Activated CD4-positive, alpha-beta T cell treated with anti-CD3 and anti-CD28 coated beads for 36 hours (primary cell): ENCODE results near the gene PGBD5. TPM values are rescaled to one million over a fixed set of nuclear protein-coding genes. Genes with fewer than 3 reads are reported as not detected.

ENCODE experiments used
- ATAC-seq: fragments of 200-7000 bp; cut with Tn5 transposase; one replicate; pipeline ENCODE4 v1.10.0; 2021; ENCODE audit warnings: mild to moderate bottlenecking, moderate library complexity
- CTCF ChIA-PET: fragments of 350-600 bp; sonication (Branson Sonifier 250); formaldehyde crosslinking; loops from one replicate; lab custom pipeline; 2021; ENCODE audit warnings: antibody characterized with exemption; lab: Charles Lee
- POLR2A ChIA-PET: fragments of 350-600 bp; sonication (Branson Sonifier 250); formaldehyde crosslinking; loops from one replicate; lab custom pipeline; 2021; ENCODE audit warnings: antibody characterized with exemption, inconsistent platforms; lab: Charles Lee
- DNase-seq: peaks from one replicate; pipeline ENCODE4 v3.0.0-alpha.2; 2020
- H3K27ac Mint-ChIP-seq: one replicate; pipeline ENCODE4 v1.8.0; 2021; ENCODE audit warnings: mixed read lengths
- H3K27me3 Mint-ChIP-seq: one replicate; pipeline ENCODE4 v1.8.0; 2021; ENCODE audit warnings: mixed read lengths
- H3K36me3 Mint-ChIP-seq: one replicate; pipeline ENCODE4 v1.8.0; 2021; ENCODE audit warnings: low read depth, mixed read lengths
- H3K4me1 Mint-ChIP-seq: one replicate; pipeline ENCODE4 v1.8.0; 2021; ENCODE audit warnings: mixed read lengths
- H3K4me3 Mint-ChIP-seq: one replicate; pipeline ENCODE4 v1.8.0; 2021; ENCODE audit warnings: mild to moderate bottlenecking, moderate library complexity, mixed read lengths
- H3K9me3 Mint-ChIP-seq: one replicate; pipeline ENCODE4 v1.8.0; 2021; ENCODE audit warnings: low read depth, mixed read lengths
- intact Hi-C, 2 experiments: fragments of 100-400 bp; cut with DNase I in 1 of 2; cut with micrococcal nuclease in 1 of 2; formaldehyde crosslinking; loops; one replicate each; pipeline versions ENCODE4 v1.14.2 to v1.15.1; 2022 to 2024; cut with DNase I, micrococcal nuclease
- total RNA-seq, 2 experiments: library from RNA; stranded (reverse); gene quantifications; one replicate each; pipeline ENCODE4 v1.2.3, GENCODE V29; 2021

The PGBD5 gene
- total RNA-seq, 2 experiments from 2014 or later, result 0.11 TPM; not detected in 1

GRCh38 chr1:230328342-230329015 is 97.7 kb downstream of the PGBD5 start:
- no peak for DNase-seq
- Mint-ChIP-seq H3K4me3 (no peak overlapping the region), H3K27me3 (peaks cover 7% of the 10 kb centered on the region), H3K9me3 (no peaks in the 10 kb centered on the region), H3K27ac (peak overlapping the region; percentile 63), H3K36me3 (no peaks in the 10 kb centered on the region), H3K4me1 (peaks cover 8% of the 10 kb centered on the region)
- ChIA-PET CTCF (interaction anchor here (0.7 kb wide), 1 partner anchor 47 kb away, joined by 3 read pairs; no protein-coding TSS in a partner anchor), POLR2A (no interaction called here)
- intact Hi-C loops, result no loop called here
- peak; percentile 55 for ATAC-seq

GRCh38 chr1:230327892-230328284 is 98.2 kb downstream of the PGBD5 start:
- POLR2A ChIA-PET, result no interaction called here
- Mint-ChIP-seq H3K4me1 (peaks cover 8% of the 10 kb centered on the region), H3K4me3 (no peak overlapping the region), H3K27me3 (peaks cover 3% of the 10 kb centered on the region), H3K27ac (peak overlapping the region; percentile 63), H3K9me3 (no peaks in the 10 kb centered on the region), H3K36me3 (no peaks in the 10 kb centered on the region)
- CTCF ChIA-PET, result interaction anchor here (0.7 kb wide), 2 partner anchors 47 to 93 kb away, joined by 3 to 4 read pairs; no protein-coding TSS in a partner anchor
- intact Hi-C loops, result no loop called here
- ATAC-seq (peak; percentile 93), DNase-seq (peak; percentile 65)

GRCh38 chr1:230326971-230327891 is 98.9 kb downstream of the PGBD5 start:
- Mint-ChIP-seq H3K4me1 (peaks cover 8% of the 10 kb centered on the region), H3K27ac (peak overlapping the region; percentile 63), H3K9me3 (no peaks in the 10 kb centered on the region), H3K4me3 (no peak overlapping the region), H3K36me3 (no peaks in the 10 kb centered on the region), H3K27me3 (peaks cover 3% of the 10 kb centered on the region)
- intact Hi-C loops, result no loop called here
- ChIA-PET POLR2A (no interaction called here), CTCF (interaction anchor here (0.7 kb wide), 2 partner anchors 46 to 94 kb away, joined by 3 to 4 read pairs; no protein-coding TSS in a partner anchor)
- DNase-seq (no peak), ATAC-seq (no peak)

GRCh38 chr1:230323686-230324085 is 102.4 kb downstream of the PGBD5 start:
- Mint-ChIP-seq H3K9me3 (no peaks in the 10 kb centered on the region), H3K27ac (no peak overlapping the region), H3K4me1 (peaks cover 8% of the 10 kb centered on the region), H3K4me3 (no peak overlapping the region), H3K27me3 (no peaks in the 10 kb centered on the region), H3K36me3 (no peaks in the 10 kb centered on the region)
- DNase-seq (no peak), ATAC-seq (no peak)
- intact Hi-C loops, result no loop called here
- POLR2A ChIA-PET, result no interaction called here
- CTCF ChIA-PET, result no interaction called here

GRCh38 chr1:230322967-230323547 is 103.1 kb downstream of the PGBD5 start:
- ChIA-PET CTCF (no interaction called here), POLR2A (no interaction called here)

GRCh38 chr1:230322421-230322756 is 103.7 kb downstream of the PGBD5 start:
- POLR2A ChIA-PET, result no interaction called here
- CTCF ChIA-PET, result no interaction called here
- DNase-seq, result no peak
- Mint-ChIP-seq H3K27ac (no peak overlapping the region), H3K4me1 (no peaks in the 10 kb centered on the region), H3K27me3 (no peaks in the 10 kb centered on the region), H3K4me3 (no peak overlapping the region), H3K36me3 (no peaks in the 10 kb centered on the region), H3K9me3 (no peaks in the 10 kb centered on the region)
- intact Hi-C loops, result no loop called here
- no peak for ATAC-seq

More at GRCh38 chr1:230322967-230323547, 103.1 kb downstream of the PGBD5 start:
- ATAC-seq, result no peak
- no peak overlapping the region for H3K27ac Mint-ChIP-seq
- DNase-seq, result no peak
- H3K4me3 Mint-ChIP-seq, result no peak overlapping the region
- H3K4me1 Mint-ChIP-seq, result peaks cover 6% of the 10 kb centered on the region
- H3K36me3 Mint-ChIP-seq, result no peaks in the 10 kb centered on the region
- H3K27me3 Mint-ChIP-seq, result no peaks in the 10 kb centered on the region
- intact Hi-C loops, result no loop called here
- H3K9me3 Mint-ChIP-seq, result no peaks in the 10 kb centered on the region

- Mint-ChIP-seq H3K9me3 (no peaks in the 10 kb centered on the region), H3K36me3 (no peaks in the 10 kb centered on the region), H3K27ac (no peak overlapping the region), H3K4me3 (no peak overlapping the region), H3K4me1 (no peaks in the 10 kb centered on the region), H3K27me3 (no peaks in the 10 kb centered on the region)
- intact Hi-C loops, result no loop called here
- ChIA-PET CTCF (no interaction called here), POLR2A (no interaction called here)
- no peak for DNase-seq
- no peak for ATAC-seq
Observed at GRCh38 chr1:230321741-230322420, 104.3 kb downstream of the PGBD5 start.

GRCh38 chr1:230321341-230321740 is 104.8 kb downstream of the PGBD5 start:
- Mint-ChIP-seq H3K27ac (no peak overlapping the region), H3K9me3 (no peaks in the 10 kb centered on the region), H3K4me1 (no peaks in the 10 kb centered on the region), H3K27me3 (no peaks in the 10 kb centered on the region), H3K36me3 (no peaks in the 10 kb centered on the region), H3K4me3 (no peak overlapping the region)
- DNase-seq (no peak), ATAC-seq (no peak)
- intact Hi-C loops, result no loop called here
- POLR2A ChIA-PET, result no interaction called here
- CTCF ChIA-PET, result no interaction called here

- H3K27ac Mint-ChIP-seq, result no peak overlapping the region
- ChIA-PET CTCF (no interaction called here), POLR2A (no interaction called here)
- H3K36me3 Mint-ChIP-seq, result no peaks in the 10 kb centered on the region
- no peak overlapping the region for H3K4me3 Mint-ChIP-seq
- DNase-seq (no peak), ATAC-seq (no peak)
- H3K9me3 Mint-ChIP-seq, result no peaks in the 10 kb centered on the region
- H3K4me1 Mint-ChIP-seq, result no peaks in the 10 kb centered on the region
- intact Hi-C loops, result no loop called here
- H3K27me3 Mint-ChIP-seq, result no peaks in the 10 kb centered on the region
Observed at GRCh38 chr1:230320804-230321203, 105.3 kb downstream of the PGBD5 start.

- H3K4me3 Mint-ChIP-seq, result no peak overlapping the region
- no peak for DNase-seq
- H3K27me3 Mint-ChIP-seq, result peaks cover 1% of the 10 kb centered on the region
- H3K9me3 Mint-ChIP-seq, result no peaks in the 10 kb centered on the region
- ChIA-PET CTCF (interaction anchor here (0.8 to 1.0 kb wide), 2 partner anchors 10 to 393 kb away, joined by 3 read pairs; no protein-coding TSS in a partner anchor), POLR2A (no interaction called here)
- intact Hi-C loops, result no loop called here
- no peak overlapping the region for H3K27ac Mint-ChIP-seq
- H3K4me1 Mint-ChIP-seq, result no peaks in the 10 kb centered on the region
- ATAC-seq, result no peak
- H3K36me3 Mint-ChIP-seq, result no peaks in the 10 kb centered on the region
Observed at GRCh38 chr1:230319014-230319747, 107.0 kb downstream of the PGBD5 start.
